Measurements from ENCODE around the gene TBL1XR1. TPM values are rescaled to one million over a fixed set of nuclear protein-coding genes. Genes with fewer than 3 reads are reported as not detected.

Gene TBL1XR1
- total and polyA plus RNA-seq, 2 donors (not counting 3 experiments of a cell fraction or from before 2014, with no cell fraction given) = 26.9 to 146 TPM

GRCh38 chr3:177060492-177060891 is 136.8 kb downstream of the TBL1XR1 start:
- TF ChIP-seq JUN (IDR thresholded peaks at IDR 0.05; ENCODE audit: borderline replicate concordance, insufficient read depth, insufficient read length, low read depth) (no peak), POLR2AphosphoS5 (IDR thresholded peaks at IDR 0.05; ENCODE audit: insufficient read depth, low read depth, low read length) (no peak), MYC (IDR thresholded peaks at IDR 0.05; ENCODE audit: low read depth, low read length) (no peak), CTCF (IDR thresholded peaks at IDR 0.05; ENCODE audit: extremely low read depth in 1 of 2, insufficient read depth in 1 of 2, low read depth in 1 of 2, low read length in 2 of 2) (no peak), GATA2 (IDR thresholded peaks at IDR 0.05; ENCODE audit: insufficient read depth, insufficient read length, low read depth, low read length) (no peak), EZH2 (IDR thresholded peaks at IDR 0.05; ENCODE audit: borderline replicate concordance, low read depth, low read length, severe bottlenecking) (no peak), POLR2A (IDR thresholded peaks at IDR 0.05; ENCODE audit: low read depth, low read length) (no peak), MAX (IDR thresholded peaks at IDR 0.05; ENCODE audit: insufficient read depth, insufficient read length) (no peak), FOS (IDR thresholded peaks at IDR 0.05; ENCODE audit: borderline replicate concordance, insufficient read depth, low read length) (no peak)
- DNase-seq (ENCODE audit: low read depth, low spot score) = no peak
- Histone ChIP-seq H3K27ac (ENCODE audit: insufficient read depth, low read depth, low read length) (no peak overlapping the region), H3K9me3 (replicated peaks; ENCODE audit: control insufficient read depth, insufficient read depth, low read length) (no peaks in the 10 kb centered on the region), H4K20me1 (replicated peaks; ENCODE audit: control insufficient read depth, extremely low read depth, insufficient read depth, low read length) (peaks cover 2% of the 10 kb centered on the region), H3K36me3 (ENCODE audit: control insufficient read depth in 2 of 2, extremely low read depth in 1 of 2, insufficient read depth in 2 of 2, low read length in 2 of 2) (no peaks in the 10 kb centered on the region), H2AFZ (ENCODE audit: low read depth, low read length) (no peak overlapping the region), H3K4me1 (ENCODE audit: control insufficient read depth, extremely low read depth, insufficient read depth, low read length) (peaks cover 13% of the 10 kb centered on the region), H3K4me3 (replicated peaks in 1 of 3; ENCODE audit: insufficient read depth in 1 of 3, low read depth in 1 of 3, low read length in 3 of 3) (no peak overlapping the region), H3K79me2 (ENCODE audit: control insufficient read depth, insufficient read depth, low read length) (peaks cover 67% of the 10 kb centered on the region), H3K9ac (replicated peaks; ENCODE audit: extremely low read depth, insufficient read depth, low read length) (no peak overlapping the region), H3K9me1 (replicated peaks; ENCODE audit: control insufficient read depth, extremely low read depth, insufficient read depth, low read length) (no peaks in the 10 kb centered on the region), H3K27me3 (ENCODE audit: control insufficient read depth in 2 of 2, insufficient read depth in 2 of 2, low read length in 2 of 2) (no peaks in the 10 kb centered on the region), H3K4me2 (ENCODE audit: insufficient read depth, low read length) (no peak overlapping the region)
- FAIRE-seq = no peak
- intact Hi-C loops (cut with micrococcal nuclease) (no loop called here), dilution Hi-C loops (cut with MboI; ENCODE audit: extremely low pct_ligation_motif_present, low sequenced_read_pairs) (no loop called here)
- no TSS peak for BruUV-seq (replicated peaks)
- ChIA-PET CTCF (no interaction called here), POLR2A (no interaction called here)

All from endothelial cell of umbilical vein (primary cell).